HUES6 (cell line): ENCODE results near the gene PSG7.
"Not testable (repeated sequence)": the region's sequence is repeated elsewhere in the genome, so short reads cannot be mapped to it uniquely, and the experiment has no call there.

Source experiments
- H3K27ac ChIP-seq: 2 replicates; pipeline ENCODE4 v1.7.0; 2013; ENCODE audit warnings: low read depth, mild to moderate bottlenecking, low read length, inconsistent platforms
- H3K27me3 ChIP-seq: 2 replicates; pipeline ENCODE4 v1.6.1; 2013; ENCODE audit warnings: low read length; ENCODE audit not compliant: control insufficient read depth, insufficient read depth
- H3K36me3 ChIP-seq: 2 replicates; pipeline ENCODE4 v1.6.1; 2013; ENCODE audit warnings: low read length; ENCODE audit not compliant: control insufficient read depth, insufficient read depth
- H3K4me1 ChIP-seq: 2 replicates; pipeline ENCODE4 v1.6.1; 2013; ENCODE audit warnings: low read length; ENCODE audit not compliant: control insufficient read depth, insufficient read depth
- H3K4me3 ChIP-seq: 2 replicates; pipeline ENCODE4 v1.5.1; 2013; ENCODE audit warnings: low read depth, low read length
- H3K9ac ChIP-seq: one replicate; pipeline ENCODE4 v1.6.1; 2013; ENCODE audit warnings: mild to moderate bottlenecking, low read length
- H3K9me3 ChIP-seq: 2 replicates; pipeline ENCODE4 v1.6.1; 2013; ENCODE audit warnings: low read depth, low read length; ENCODE audit not compliant: control insufficient read depth, insufficient read depth

The PSG7 gene

DNA sequence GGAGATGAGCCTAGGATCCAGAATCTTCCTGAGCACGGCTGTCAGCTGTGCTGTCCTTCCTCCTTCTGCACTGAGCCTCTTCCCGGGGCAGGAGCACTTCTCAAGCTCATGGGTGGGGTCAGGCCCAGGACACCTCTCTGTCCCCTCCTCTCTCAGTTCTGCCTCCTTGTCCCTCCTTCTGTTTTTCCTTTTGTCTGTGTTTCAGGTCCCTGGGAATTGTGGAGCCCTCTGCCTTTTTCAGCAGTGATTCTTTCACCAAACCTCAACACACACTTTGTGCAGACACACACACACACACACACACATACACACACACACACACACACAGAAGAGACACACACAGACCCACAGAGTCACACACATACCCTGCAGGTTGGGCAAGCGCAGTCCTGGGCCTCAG is at the start of gene PSG7:
PSG7 (minus strand) TSS at position 101 of the 400 bp plus-strand sequence. CDS start 131 bp downstream, outside the sequence.
- not testable (repeated sequence) for H3K27ac ChIP-seq, H3K9ac ChIP-seq, H3K9me3 ChIP-seq, H3K27me3 ChIP-seq, H3K4me3 ChIP-seq, H3K4me1 ChIP-seq, H3K36me3 ChIP-seq

DNA sequence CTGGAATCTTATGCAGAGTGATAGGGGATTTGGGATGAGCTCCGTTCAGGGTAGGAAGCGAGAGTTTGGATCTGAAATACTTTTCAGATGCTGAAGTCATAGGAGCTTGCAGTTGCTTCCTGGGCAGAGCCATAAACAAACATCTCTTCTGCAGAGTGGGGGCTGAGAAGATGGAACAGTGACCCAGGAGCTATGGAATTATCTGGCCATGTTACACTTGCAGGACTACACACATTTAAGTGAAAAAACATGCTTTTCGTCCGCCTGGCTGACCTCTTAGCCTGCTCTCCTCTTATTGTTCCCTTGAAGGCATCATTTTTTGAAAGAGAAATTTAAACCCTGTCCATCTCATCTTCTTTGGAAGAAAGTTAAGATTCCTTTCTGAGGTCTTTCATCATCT is 48.6 kb upstream of the PSG7 start:
- H3K27me3 ChIP-seq, result no peaks in the 10 kb centered on the region
- H3K4me3 ChIP-seq, result no peak overlapping the region
- H3K27ac ChIP-seq, result no peak overlapping the region
- H3K4me1 ChIP-seq, result no peaks in the 10 kb centered on the region
- H3K9ac ChIP-seq, result no peak overlapping the region
- no peaks in the 10 kb centered on the region for H3K36me3 ChIP-seq
- no peaks in the 10 kb centered on the region; the same call in 1 of the 2 replicates for H3K9me3 ChIP-seq

DNA sequence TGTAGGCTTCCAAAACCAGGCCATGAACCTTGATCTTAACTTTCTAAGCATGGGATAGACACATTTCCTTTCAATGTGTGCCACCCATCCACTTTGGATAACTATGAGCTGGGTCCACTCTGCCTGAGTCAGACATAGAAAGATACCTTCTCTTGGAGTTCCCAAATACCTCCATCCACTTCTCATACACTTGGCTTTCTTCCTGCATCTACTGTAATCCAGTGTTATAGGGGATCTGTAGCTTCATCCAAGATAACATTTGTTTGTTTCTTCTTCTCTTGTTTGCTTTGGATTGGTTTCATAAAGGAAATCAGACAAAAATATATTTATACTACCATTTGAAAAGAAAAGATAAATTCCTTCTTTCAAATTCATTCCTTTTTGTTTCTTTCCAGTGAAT is 45.1 kb upstream of the PSG7 start:
- H3K9ac ChIP-seq, H3K4me1 ChIP-seq, H3K9me3 ChIP-seq, H3K27me3 ChIP-seq, H3K4me3 ChIP-seq, H3K36me3 ChIP-seq, H3K27ac ChIP-seq: not testable (repeated sequence)

DNA sequence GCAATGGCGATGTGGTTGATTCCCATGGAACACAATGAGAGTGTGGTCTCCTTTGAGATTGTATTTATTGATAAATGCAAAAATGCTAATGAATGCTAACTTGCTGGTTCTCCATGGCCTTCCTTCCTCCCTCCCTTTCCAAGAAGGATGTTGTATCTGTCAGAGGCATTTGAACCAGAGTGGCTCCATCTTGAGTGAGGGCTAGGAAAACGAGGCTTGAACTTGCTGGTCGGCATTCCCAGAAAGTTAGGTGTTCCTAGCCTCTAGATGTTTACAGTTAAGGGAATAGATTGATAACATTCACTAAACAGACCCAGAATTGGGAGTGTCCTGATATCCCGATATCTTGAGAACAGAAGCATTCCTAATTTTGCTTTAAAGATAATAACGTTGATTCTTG is 34.4 kb upstream of the PSG7 start:
- H3K27me3 ChIP-seq, H3K27ac ChIP-seq, H3K36me3 ChIP-seq, H3K9me3 ChIP-seq, H3K4me1 ChIP-seq, H3K9ac ChIP-seq, H3K4me3 ChIP-seq: not testable (repeated sequence)

DNA sequence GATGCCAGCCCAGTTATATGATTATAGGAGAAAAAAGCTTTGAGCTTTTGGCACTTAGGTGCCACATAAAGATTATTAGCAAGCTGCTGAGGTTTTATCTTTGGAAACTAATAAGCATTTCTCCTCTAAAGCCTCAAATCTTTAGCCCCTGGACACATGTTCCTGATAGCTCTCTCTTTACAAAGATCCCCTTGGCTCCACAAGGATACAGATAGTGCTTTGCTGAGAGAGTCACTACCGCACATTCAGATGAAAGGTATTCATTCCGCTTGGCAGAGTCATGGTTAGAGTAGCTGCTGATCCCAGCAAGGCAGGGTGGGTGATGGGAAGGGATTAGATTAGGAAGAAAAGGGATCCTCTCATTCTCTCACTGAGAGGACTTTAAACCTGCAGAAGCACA is 28.2 kb upstream of the PSG7 start:
- Histone ChIP-seq H3K27ac (no peak overlapping the region), H3K36me3 (no peaks in the 10 kb centered on the region), H3K9ac (no peak overlapping the region), H3K4me1 (no peaks in the 10 kb centered on the region), H3K9me3 (no peaks in the 10 kb centered on the region; the same call in 1 of the 2 replicates), H3K4me3 (no peak overlapping the region), H3K27me3 (no peaks in the 10 kb centered on the region)

DNA sequence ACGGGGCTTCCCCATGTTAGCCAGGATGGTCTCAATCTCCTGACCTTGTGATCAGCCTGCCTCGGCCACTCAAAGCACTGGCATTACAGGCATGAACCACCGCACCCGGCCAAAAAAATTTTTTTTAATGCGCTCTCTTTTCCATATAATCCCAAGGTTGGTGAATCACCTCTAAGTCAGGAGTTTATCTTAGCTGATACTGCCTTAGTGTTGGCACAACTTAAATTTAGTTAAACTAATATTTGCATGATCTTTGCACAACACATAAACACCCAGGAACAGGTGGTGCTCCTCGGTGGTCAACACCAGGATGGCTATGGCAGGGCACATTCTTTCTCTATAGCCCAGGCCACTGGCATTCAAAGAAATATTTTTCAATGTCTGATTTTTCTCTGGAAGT is 24.1 kb upstream of the PSG7 start:
- Histone ChIP-seq H3K36me3 (no peaks in the 10 kb centered on the region), H3K27me3 (no peaks in the 10 kb centered on the region), H3K4me3 (no peak overlapping the region), H3K27ac (no peak overlapping the region), H3K4me1 (no peaks in the 10 kb centered on the region), H3K9ac (no peak overlapping the region), H3K9me3 (peaks cover 2% of the 10 kb centered on the region; the same call in 1 of the 2 replicates)

DNA sequence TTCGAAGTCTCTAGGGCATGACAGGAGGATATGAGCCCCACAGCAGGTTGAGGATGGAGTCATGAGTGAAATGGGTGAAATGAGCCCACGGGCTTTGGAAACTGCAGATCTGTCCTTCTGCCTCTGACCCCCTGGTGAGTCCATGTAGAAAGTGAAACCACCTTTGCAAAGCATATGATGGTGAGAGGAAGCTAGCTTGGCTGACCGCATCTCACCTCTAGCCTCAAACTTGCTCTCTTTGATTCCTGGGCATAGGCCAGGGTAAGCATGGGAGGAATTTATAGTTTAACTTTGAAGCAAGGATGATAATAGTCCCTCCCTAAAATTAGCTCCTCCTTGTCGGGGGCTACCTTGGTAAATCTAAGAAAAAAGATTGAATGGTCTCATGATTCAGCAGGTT is 15.1 kb upstream of the PSG7 start:
- not testable (repeated sequence) for H3K9me3 ChIP-seq, H3K27me3 ChIP-seq, H3K4me3 ChIP-seq, H3K4me1 ChIP-seq, H3K36me3 ChIP-seq, H3K27ac ChIP-seq, H3K9ac ChIP-seq

DNA sequence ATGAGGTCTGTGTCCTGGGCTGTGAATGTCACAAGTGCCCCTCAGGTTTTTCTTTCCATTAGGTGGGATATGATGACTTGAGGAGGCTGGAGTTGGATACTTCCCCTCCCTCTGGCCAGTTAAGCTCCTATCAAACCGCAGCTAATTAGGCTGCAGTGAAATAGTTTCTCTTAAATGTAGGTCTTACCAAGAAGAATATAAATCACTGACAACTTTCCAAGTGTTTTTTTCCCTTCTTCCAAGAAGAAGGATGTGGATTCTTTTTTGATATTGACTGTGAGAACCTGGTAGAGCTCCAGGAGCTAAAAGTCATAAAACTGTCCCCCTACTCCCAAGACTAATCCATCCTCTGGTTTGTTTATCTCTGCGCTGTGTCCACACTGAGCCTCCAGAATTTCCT is 14.5 kb upstream of the PSG7 start:
- not testable (repeated sequence) for H3K9ac ChIP-seq, H3K4me3 ChIP-seq, H3K36me3 ChIP-seq, H3K27me3 ChIP-seq, H3K9me3 ChIP-seq, H3K27ac ChIP-seq, H3K4me1 ChIP-seq

DNA sequence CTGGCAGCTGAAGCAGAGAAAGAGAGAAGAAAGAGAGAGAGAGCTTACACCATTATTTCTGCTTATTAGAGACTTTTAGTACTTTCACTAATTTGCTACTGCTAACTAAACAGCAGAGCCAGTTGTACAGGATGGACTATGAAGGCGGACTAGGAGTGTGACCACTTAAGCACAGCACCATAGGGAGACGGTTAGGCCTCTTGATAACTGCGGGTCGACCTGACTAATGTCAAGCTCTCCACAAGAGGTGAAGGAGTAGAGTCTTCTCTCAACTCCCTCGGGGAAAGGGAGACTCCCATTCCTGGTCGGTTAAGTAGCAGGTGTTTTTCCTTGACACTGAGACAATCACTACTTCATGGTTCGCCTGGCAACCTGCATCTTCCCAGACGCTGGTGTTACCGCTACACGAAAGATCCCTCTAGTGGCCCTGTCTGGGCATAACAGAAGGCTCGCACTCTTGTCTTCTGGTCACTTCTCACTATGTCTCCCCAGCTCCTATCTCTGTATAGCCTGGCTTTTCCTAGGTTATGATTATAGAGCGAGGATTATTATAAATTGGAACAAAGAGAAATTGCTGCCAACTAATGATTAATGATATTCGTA is 5.3 kb upstream of the PSG7 start:
- Histone ChIP-seq H3K4me1 (no peaks in the 10 kb centered on the region), H3K36me3 (no peaks in the 10 kb centered on the region), H3K27ac (no peak overlapping the region), H3K9ac (no peak overlapping the region), H3K9me3 (peaks cover 2% of the 10 kb centered on the region; the same call in 1 of the 2 replicates), H3K27me3 (no peaks in the 10 kb centered on the region), H3K4me3 (no peak overlapping the region)

DNA sequence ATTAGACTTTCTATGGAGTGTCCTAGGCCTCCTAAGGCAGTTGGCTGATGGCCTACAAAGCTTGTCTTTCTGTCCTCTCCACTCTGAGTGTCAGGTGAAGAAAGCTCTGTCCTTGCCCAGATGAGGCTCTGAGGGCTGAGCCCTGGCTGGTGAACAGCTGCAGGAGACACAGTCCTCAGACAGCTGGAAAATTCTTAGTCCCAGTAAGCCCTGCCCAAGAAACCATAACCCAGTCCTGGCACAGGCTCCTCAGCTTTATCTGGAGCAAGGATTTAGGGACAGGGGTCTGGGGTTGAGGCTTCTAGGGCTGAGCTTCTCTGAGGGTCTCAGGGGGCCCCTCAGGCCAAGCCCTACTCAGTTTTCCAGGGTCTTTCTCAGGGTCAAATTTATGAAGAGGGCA is 2.3 kb downstream of the PSG7 start:
- H3K36me3 ChIP-seq, H3K9ac ChIP-seq, H3K27me3 ChIP-seq, H3K9me3 ChIP-seq, H3K4me1 ChIP-seq, H3K4me3 ChIP-seq, H3K27ac ChIP-seq: not testable (repeated sequence)

DNA sequence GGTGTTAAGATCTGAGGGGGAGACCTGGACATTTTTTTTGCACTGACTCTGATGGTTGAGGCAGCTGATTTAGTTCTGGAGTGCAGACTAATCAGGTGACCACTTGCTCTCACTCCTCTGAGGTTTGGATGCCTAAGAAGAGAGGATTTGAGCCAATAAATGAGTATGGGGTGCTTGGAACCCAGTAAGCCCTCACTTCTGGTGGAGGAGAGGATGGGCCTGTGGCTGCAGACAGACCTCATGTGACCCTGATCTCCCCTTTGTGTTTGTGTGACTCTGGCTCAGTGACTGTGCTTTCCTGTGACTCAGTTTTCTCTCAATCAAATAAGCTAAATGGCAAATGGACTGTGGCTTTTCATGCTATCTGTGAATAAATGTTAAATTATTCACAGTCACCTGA is 2.8 kb downstream of the PSG7 start:
- not testable (repeated sequence) for H3K36me3 ChIP-seq, H3K4me1 ChIP-seq, H3K27ac ChIP-seq, H3K27me3 ChIP-seq, H3K4me3 ChIP-seq, H3K9ac ChIP-seq, H3K9me3 ChIP-seq

DNA sequence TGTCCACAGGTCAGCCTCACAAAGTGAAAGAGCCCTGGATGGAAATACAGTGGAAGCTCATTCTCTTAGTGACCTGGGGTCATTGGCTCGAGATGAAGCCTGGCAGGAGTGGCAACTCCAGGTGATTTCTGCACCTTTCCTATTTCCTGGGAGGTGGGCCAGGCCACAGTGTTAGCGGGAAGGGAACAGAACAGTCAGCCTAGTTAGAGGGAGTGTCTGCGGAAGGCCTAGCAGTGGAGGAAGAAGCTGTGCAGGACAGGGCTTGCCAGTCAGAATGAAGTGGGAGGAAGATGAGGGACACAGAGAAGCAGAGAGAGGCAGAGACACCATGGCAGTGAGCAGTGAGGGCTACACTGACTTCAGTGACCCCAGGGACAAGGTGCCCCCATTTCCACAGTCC is 3.6 kb downstream of the PSG7 start:
- H3K9ac ChIP-seq, H3K9me3 ChIP-seq, H3K36me3 ChIP-seq, H3K27me3 ChIP-seq, H3K4me1 ChIP-seq, H3K4me3 ChIP-seq, H3K27ac ChIP-seq: not testable (repeated sequence)
